CD4-positive, alpha-beta T cell treated with Interleukin-4 for 1 hour (primary cell): ENCODE measurements around the gene CFDP1.
"Not testable (repeated sequence)": the region's sequence is repeated elsewhere in the genome, so short reads cannot be mapped to it uniquely, and the experiment has no call there.

Experiments used
- DNase-seq, 2 donors: peaks; one replicate each; pipeline ENCODE4 v3.0.0-alpha.2; 2020 to 2022

The CFDP1 gene

GRCh38 chr16:75432828-75433731 is at the start of gene CFDP1:
CFDP1 (minus strand) TSS chr16:75433503; CDS start chr16:75433352, 151 bp downstream.
- peak; percentile 95 to 96 for DNase-seq

DNA sequence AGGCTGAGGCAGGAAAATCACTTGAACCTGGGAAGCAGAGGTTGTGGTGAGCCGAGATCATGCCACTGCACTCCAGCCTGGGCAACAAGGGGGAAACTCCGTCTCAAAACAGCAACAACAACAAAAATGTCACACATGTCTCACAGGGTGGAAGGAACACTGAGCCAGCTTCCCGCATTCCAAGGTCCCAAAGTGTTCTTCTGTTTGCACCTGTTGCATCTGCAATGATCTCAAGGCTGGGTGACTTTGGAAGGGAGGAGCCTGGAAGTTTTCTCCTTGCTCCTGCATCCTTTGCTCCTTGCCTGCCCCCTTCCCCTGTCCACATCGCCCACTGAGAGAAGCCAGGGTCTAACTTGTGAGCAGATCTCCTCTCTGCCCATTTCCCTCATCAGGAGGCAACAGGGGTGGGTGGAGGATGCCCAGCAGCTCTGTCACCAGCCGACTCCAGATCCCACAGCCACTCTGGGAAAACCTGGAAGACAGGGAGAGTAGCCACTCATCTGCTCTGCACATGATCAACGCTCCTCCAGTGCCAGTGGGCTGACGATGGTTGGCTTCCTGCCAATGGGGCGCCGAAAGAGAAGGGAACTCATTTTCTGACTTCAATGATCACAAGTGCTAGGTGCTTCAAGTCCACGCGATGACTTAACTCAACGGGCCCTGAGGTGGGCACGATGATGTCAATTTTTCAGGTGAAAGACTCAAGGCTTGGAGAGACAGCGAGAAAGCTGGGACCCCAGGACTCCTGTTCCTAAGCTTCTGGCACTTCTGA is 49.3 kb upstream of the CFDP1 start:
- DNase-seq, result no peak

DNA sequence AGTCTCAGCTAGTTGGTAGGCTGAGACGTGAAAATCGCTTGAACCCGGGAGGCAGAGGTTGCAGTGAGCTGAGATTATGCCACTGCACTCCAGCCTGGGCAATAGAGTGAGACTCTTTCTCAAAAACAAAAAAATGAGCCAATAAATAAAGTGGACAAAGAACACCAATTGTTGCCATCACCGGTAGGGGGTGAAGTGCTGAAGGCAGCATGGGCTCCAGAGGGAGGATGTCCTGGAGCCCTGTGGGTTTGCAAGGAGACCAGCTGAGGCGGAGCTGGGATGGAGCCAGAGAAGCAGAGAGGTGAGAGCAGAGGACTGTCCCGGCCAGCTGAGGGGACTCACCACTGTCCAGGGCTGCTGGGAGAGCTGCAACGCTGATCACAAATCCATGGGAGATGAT is 48.2 kb upstream of the CFDP1 start:
- DNase-seq, result no peak

DNA sequence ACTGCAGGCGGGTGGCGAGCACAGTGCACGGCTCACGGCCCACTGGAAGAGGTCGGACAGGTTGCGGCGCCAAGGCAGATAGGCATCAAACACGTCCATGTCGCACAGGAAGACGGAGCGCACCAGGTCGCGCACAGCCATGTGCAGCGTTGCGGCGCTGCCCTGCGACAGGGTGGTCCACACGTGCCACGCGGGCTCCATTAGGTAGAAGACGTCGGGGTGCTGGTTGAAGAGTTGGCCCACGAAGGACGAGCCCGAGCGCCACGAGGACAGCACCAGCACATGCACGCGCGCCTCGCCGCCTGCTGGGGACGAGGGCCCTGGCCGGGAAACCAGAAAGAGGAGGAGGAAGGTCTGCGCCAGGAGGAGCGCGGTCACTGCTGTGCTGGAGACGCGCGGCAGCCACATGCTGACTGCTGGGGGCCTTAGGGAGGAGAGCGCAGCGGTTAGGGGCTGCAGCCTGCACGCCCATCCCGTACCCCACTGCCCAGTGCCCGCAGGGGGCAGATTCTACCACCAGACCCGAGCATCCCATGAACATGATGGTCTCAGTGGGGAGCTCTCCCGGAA is 46.2 kb upstream of the CFDP1 start:
- DNase-seq, result no peak

DNA sequence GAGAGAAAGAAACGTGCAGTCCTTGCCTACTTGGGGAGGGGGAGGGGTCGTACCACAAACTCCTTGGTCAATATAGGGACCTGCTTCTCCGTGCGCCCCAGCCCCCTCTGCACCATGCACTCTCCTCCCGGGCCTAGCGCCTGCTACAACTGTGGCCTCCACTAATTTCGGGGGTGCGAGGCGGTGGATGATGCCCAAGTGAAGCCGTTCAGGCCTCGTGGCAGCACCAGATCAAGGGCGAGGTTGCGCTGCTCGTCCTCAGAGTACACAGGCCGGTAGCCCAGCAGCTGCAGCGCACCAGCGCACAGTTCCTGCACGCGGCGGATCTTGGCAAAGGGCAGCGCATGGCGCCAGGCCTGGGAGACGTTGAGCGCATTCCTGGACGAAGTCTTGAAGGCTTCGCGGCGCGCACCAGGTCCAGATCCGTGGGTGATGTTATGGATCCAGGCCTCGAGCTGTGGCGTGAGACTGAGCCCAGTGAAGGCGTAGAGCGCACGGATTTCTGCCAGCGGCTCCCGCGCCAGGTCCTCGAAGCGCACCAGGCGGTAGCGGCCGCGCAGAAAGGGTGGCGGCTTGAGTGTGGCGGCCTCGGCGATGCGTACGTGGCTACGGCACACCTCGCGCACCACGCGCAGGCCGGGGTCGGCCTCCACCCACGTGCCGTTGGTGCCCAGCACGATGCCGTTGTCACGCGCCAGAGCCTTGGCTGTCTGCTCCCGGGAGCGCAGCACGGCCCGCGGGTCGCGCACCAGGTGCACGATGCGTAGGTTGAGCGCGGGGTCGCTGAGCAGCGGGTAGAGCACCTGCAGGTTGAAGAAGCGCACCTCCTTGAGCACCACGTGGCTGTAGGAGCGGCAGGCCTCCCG is 45.4 kb upstream of the CFDP1 start:
- DNase-seq, result no peak

DNA sequence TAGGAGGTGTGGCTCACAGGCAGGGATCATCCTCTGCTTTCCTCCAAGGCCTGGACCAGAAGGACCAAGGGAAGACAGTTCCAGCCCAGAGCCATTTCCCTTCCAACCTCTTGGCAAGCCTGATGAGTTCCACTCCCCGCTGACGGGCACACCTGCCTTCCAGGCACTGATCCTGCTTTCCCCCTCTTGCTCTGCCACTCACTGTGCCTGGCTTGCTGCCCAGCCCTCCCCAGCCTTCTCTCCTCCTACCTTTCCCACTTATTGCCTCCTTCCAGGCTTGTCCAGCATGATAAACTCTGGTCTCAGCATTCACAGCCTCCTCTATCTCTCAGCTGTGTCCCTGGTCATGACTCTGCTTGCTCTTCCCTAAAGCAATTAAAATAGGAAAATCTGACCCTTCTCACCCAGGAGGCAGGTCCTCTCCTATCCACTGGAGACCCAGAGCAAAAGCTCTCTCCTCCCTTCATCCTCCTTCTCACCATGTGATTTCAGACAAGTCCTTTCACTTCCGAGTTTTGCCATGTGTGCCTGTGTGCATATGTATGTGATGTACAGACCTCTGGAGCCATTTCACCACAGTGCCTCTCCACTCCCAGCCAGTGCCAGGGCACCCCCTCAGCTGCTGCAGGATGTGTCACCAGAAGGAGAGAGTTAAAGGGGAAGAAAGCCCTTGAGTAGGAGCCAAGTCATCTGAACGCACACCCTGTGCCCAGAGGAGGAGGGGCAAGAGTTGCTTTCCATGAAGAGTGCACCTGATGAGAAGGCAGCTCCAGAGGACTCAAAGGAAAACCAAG is 44.6 kb upstream of the CFDP1 start:
- peak in 1 of 2 donors; percentile 23 for DNase-seq

GRCh38 chr16:75476817-75477216 is 43.5 kb upstream of the CFDP1 start:
- DNase-seq, result no peak

DNA sequence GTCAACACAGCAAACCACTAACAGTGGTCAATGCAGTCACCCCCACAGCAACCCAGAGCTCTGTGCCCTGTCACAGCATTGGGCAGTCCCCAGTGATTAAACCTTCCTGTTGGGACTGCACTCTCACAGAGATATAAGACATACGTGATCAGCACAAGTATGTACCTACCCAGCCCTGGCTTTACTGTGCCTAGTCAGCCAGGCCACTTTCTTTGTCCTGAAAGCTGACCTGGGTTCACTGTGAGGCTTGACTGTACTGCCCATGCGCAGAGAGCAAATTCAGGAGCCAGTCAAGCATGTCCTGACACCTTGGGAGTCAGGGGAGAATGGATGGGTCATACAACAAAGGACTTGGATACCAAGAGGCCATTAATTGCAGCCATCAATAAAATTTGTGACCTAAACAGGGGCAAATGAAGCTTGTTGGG is 42.1 kb upstream of the CFDP1 start:
- DNase-seq, result no peak

GRCh38 chr16:75472908-75473877 is 39.9 kb upstream of the CFDP1 start:
- no peak for DNase-seq

DNA sequence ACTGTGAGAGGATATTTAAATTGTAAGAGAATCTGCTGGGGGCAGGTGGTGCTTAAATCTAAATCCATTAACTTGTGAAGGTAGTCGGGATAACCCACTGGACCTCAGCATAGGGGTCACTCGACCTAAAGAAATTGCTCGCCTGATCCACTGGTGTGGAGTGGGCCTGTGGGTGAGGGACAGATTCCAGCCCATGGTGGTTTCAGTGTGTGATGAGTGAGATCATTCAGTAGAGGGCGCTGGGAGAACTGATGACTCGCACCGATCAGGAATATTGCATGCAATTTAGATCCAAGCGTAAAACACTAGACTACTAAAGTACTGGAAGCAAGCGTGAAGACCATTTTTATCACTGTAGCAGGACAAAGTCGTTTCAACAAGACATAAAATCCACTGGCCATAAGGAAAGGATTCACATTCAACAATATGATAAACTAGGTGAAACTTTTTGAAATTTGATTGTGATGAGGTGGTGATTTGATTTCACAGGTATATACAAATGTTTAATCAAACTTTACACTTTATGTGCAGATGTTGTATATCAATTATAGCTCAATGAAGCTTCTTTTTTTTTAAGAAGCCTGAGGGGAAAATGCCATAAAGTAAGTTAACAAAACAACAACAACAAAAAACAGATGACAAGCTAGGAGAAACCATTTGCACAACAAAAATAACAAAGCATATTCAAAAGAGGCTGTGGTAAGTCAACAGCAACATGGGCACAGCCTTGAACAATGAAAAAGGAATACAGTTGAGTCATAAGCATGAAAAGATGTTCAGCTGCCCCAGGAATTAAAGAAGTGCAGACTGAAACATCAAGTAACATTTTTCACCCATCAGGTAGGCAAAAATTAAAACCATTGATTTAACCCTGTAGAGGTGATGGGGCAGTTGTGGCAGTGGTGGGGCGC is 38.7 kb upstream of the CFDP1 start:
- peak; percentile 48 to 65 for DNase-seq

GRCh38 chr16:75466760-75467159 is 33.5 kb upstream of the CFDP1 start:
- no peak for DNase-seq

GRCh38 chr16:75464122-75464918 is 31.0 kb upstream of the CFDP1 start, which contains the start of gene TMEM170A:
TMEM170A (minus strand) TSS chr16:75464689; CDS start chr16:75464600, 89 bp downstream.
- DNase-seq, result peak; percentile 98 to 99

GRCh38 chr16:75463389-75464121 is 30.3 kb upstream of the CFDP1 start:
- not testable (repeated sequence) for DNase-seq

GRCh38 chr16:75462806-75463205 is 29.5 kb upstream of the CFDP1 start:
- DNase-seq, result peak in 1 of 2 donors; percentile 67

DNA sequence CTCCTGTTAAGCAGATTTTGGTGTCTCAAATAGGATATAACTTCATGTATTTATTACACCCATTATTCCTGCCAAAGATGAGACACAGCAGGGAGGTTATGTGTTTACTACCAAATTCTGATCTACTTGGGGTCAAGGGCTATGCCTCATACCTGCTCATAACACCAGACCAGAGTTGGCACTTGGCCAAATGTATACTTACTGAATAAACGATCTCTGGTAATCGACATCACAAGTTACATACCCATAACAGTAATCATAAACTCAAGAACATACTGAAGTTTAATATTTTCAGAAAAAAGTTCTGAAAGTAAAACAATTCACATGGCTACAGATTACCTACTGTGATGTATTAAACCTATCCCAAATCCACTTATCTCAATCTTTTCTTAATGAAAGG is 28.3 kb upstream of the CFDP1 start:
- DNase-seq, result no peak

- DNase-seq, result no peak
These were observed 27.1 kb upstream of the CFDP1 start for GRCh38 chr16:75460446-75460845.

DNA sequence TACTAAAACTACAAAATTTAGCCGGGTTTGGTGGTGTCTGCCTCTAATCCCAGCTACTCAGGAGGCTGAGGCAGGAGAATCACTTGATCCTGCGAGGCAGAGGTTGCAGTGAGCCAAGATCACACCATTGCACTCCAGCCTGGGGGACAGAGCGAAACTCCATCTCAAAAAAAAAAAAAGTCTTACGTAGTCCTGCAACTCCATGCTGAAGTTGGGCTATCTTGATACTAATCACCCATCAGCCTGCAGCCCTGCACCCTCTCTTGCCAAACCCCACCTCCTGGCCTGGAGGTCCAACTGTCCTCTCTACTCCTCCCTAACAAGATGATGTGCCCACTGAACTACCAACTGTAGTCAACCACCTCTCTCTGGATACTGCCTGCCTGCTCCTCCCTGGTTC is 26.4 kb upstream of the CFDP1 start:
- DNase-seq, result no peak

DNA sequence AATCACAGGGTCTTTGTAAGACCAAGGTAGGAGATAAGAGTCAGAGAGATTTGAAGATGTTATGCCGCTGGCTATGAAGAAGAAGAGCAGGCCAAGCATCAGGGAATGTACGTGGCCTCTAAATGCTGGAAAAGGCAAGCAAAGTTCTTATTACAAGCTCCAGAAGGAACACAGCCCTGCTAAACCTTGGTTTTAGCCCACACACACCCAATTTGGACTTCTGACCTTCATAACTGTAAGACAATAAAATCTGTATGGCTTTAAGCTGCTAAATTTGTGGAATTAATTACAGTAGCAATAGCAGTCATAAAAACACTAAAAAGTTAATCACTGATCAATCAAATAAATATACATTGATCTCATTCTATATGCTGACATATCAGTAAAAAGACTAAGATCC is 25.1 kb upstream of the CFDP1 start:
- no peak for DNase-seq
